Duodenal mucosa (tissue), 2 donors: ENCODE measurements around the gene C21orf91.
A peak's percentile ranks its signal among the peaks of the same experiment; 100 is the strongest.
"Not testable (repeated sequence)": the region's sequence is repeated elsewhere in the genome, so short reads cannot be mapped to it uniquely, and the experiment has no call there.

Source experiments
- H3K27ac ChIP-seq: one replicate; pipeline ENCODE4 v1.7.0; 2013; ENCODE audit warnings: low read depth, low read length
- H3K27me3 ChIP-seq, 2 donors: one replicate each; pipeline ENCODE4 v1.7.0; 2013; ENCODE audit warnings: low read length in 2 of 2, control low read depth in 1 of 2; ENCODE audit not compliant: insufficient read depth in 2 of 2, control insufficient read depth in 1 of 2
- H3K36me3 ChIP-seq, 2 donors: one replicate each; pipeline ENCODE4 v1.7.0; 2013; ENCODE audit warnings: low read length in 2 of 2, control low read depth in 1 of 2; ENCODE audit not compliant: insufficient read depth in 2 of 2, control insufficient read depth in 1 of 2
- H3K4me1 ChIP-seq, 2 donors: one replicate each; pipeline ENCODE4 v1.7.0; 2013; ENCODE audit warnings: low read length in 2 of 2, control low read depth in 1 of 2; ENCODE audit not compliant: insufficient read depth in 2 of 2, control insufficient read depth in 1 of 2
- H3K4me3 ChIP-seq, 2 donors: one replicate each; pipeline ENCODE4 v1.7.0; 2013; ENCODE audit warnings: low read length in 2 of 2, low read depth in 1 of 2
- H3K9ac ChIP-seq, 2 donors: one replicate each; pipeline ENCODE4 v1.7.0; 2013; ENCODE audit warnings: low read length in 2 of 2, low read depth in 1 of 2
- H3K9me3 ChIP-seq, 2 donors: one replicate each; pipeline ENCODE4 v1.7.0; 2013; ENCODE audit warnings: low read length in 2 of 2, control low read depth in 1 of 2; ENCODE audit not compliant: control insufficient read depth in 1 of 2

Gene C21orf91

DNA sequence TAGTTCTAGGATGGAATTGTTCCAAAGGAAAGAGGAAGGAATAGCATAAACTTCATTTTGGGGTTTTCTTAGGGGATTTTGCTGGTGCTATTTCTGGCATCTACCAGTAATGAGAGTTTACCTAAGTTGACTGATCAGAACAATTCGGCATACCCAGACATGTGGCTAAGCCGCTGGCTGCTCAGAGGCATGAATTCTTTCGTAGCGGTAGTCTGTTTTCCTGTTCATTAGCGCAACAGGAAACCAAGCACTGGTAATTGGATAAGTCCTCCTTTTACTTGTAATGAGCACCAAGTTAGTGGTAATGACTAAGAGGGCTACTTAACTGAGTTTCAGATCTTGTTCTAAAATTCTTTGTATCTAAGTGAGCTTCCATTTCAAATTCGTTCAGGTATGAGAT lies 38.6 kb downstream of the C21orf91 start:
- H3K36me3 ChIP-seq, result no peaks in the 10 kb centered on the region
- H3K27me3 ChIP-seq, result no peaks in the 10 kb centered on the region
- H3K27ac ChIP-seq, result no peak overlapping the region
- peaks cover 9 to 19% of the 10 kb centered on the region in 2 donors for H3K4me1 ChIP-seq
- H3K4me3 ChIP-seq, result peak overlapping the region in 1 of 2 donors; percentile 6
- no peaks in the 10 kb centered on the region for H3K9me3 ChIP-seq
- H3K9ac ChIP-seq, result no peak overlapping the region

DNA sequence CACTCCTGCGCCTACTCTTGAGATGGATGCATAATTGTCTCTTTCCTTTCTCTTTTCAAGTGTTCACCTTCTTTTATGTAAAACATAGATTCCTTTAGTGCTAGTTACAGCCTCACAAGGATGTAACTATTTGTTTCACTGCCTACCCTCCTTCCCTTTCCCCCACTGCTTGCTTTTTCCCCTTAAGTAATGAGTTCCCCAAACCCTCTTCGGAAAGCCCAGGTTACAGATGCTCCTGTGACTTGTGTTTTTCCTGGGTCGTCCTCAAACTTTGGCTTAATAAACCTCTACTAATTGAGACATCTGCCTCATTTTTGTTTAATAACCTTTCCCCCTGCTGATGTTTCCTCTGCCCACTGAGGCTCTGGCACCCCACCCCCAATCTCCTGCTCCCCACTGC lies 39.2 kb downstream of the C21orf91 start:
- Histone ChIP-seq H3K4me1 (peaks cover 9 to 19% of the 10 kb centered on the region in 2 donors), H3K9me3 (no peaks in the 10 kb centered on the region), H3K27ac (no peak overlapping the region), H3K36me3 (no peaks in the 10 kb centered on the region), H3K4me3 (no peak overlapping the region), H3K27me3 (no peaks in the 10 kb centered on the region), H3K9ac (no peak overlapping the region)

DNA sequence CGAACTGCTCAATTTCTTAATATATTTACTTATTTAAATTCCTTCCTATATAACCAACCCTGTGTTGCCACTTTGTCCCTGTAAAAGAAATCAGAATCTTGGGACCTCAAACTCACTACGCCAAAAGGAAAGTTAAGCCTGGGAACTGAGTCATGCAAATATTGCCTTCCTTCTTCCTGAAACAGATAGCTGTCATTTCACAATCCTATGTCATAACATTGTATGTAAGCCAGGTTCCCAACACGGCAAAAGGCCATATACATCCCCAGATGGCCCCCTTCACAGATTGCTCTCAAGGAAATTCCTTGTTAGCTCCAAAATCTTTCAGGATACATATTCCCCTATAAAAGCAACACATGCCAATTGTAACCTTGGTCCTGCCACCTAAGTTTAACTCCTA lies 39.7 kb downstream of the C21orf91 start:
- Histone ChIP-seq H3K27ac (no peak overlapping the region), H3K27me3 (no peaks in the 10 kb centered on the region), H3K36me3 (no peaks in the 10 kb centered on the region), H3K9ac (no peak overlapping the region), H3K4me3 (no peak overlapping the region), H3K4me1 (peaks cover 9 to 19% of the 10 kb centered on the region in 2 donors), H3K9me3 (no peaks in the 10 kb centered on the region)

GRCh38 chr21:17777072-17777765 lies 41.9 kb downstream of the C21orf91 start:
- no peak overlapping the region for H3K9ac ChIP-seq
- H3K36me3 ChIP-seq, result no peaks in the 10 kb centered on the region
- H3K27ac ChIP-seq, result no peak overlapping the region
- H3K4me1 ChIP-seq, result peaks cover 6 to 14% of the 10 kb centered on the region in 2 donors
- H3K9me3 ChIP-seq, result no peaks in the 10 kb centered on the region
- no peaks in the 10 kb centered on the region for H3K27me3 ChIP-seq
- H3K4me3 ChIP-seq, result no peak overlapping the region

DNA sequence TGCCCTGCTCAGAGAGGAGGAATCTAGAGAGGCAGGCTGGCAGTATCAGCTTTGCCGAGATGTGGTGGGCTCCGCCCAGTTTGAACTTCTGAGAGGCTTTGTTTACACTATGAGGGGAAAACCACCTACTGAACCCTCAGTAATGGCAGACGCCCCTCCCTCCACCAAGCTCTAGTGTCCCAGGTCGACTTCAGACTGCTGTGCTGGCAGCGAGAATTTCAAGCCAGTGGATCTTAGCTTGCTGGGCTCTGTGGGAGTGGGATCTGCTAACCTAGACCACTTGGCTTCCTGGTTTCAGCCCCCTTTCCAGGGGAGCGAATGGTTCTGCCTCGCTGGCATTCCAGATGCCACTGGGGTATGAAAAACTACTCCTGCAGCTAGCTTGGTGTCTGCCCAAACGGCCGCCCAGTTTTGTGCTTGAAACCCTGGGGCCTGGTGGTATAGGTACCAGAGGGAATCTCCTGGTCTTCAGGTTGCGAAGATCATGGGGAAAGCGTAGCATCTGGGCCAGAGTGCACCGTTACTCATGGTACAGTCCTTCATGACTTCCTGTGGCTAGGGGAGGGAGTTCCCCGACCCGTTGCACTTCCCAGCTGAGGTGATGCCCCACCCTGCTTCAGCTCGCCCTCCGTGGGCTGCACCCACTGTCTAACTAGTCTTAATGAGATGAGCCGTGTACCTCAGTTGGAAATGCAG lies 43.6 kb downstream of the C21orf91 start:
- Histone ChIP-seq H3K27ac (no peak overlapping the region), H3K4me3 (peak overlapping the region; percentile 23 to 40), H3K9me3 (no peaks in the 10 kb centered on the region), H3K9ac (no peak overlapping the region), H3K4me1 (peaks cover 0 to 5% of the 10 kb centered on the region in 2 donors), H3K36me3 (no peaks in the 10 kb centered on the region), H3K27me3 (no peaks in the 10 kb centered on the region)

DNA sequence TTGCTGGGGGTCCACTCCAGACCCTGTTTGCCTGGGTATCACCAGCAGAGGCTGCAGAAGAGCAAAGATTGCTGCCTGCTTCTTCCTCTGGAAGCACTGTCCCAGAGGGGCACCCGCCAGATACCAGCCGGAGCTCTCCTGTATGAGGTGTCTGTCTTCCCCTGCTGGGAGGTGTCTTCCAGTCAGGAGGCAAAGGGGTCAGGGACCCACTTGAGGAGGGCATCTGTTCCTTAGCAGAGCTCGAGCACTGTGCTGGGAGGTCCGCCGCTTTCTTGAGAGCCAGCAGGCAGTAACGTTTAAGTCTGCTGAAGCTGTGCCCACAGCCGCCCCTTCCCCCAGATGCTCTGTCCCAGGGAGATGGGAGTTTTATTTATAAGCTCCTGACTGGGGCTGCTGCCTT lies 44.1 kb downstream of the C21orf91 start:
- not testable (repeated sequence) for H3K4me3 ChIP-seq, H3K4me1 ChIP-seq, H3K9me3 ChIP-seq, H3K27me3 ChIP-seq, H3K9ac ChIP-seq, H3K36me3 ChIP-seq, H3K27ac ChIP-seq

- Histone ChIP-seq H3K4me1 (no peaks in the 10 kb centered on the region), H3K9me3 (no peaks in the 10 kb centered on the region), H3K27ac (no peak overlapping the region), H3K4me3 (no peak overlapping the region), H3K27me3 (no peaks in the 10 kb centered on the region), H3K9ac (no peak overlapping the region), H3K36me3 (no peaks in the 10 kb centered on the region)
Measured at GRCh38 chr21:17769447-17769845, 49.7 kb downstream of the C21orf91 start.

DNA sequence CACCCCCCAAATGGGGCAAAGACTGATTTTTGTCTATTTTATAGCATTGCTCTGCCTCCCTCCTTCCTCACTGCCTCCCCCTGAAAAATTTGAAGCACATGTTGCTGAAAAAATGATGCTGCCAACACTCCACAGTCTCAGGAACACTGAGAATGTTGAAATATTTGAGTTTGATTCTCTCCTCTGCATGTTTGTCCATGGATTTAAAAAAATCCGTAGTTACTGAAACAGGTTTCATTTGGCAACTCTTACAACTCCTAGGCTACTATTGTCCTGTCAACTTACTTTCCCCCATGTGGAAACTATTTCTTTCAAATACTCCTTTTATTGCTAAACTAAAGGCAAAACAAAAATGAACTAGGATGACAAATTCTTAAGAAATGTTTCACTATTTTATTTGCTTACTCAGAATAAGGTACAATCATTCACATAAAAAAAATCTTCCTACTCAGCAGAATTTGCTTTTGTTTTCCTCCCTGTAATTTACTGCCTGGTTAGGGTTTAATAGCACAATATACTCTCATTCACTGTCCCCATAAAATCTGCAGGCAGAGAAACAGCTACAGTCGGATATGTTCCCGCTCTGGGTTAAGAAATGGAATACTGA lies 50.2 kb downstream of the C21orf91 start:
- Histone ChIP-seq H3K27ac (no peak overlapping the region), H3K27me3 (no peaks in the 10 kb centered on the region), H3K4me1 (no peaks in the 10 kb centered on the region), H3K4me3 (no peak overlapping the region), H3K9me3 (no peaks in the 10 kb centered on the region), H3K9ac (no peak overlapping the region), H3K36me3 (no peaks in the 10 kb centered on the region)

- Histone ChIP-seq H3K27ac (no peak overlapping the region), H3K9ac (no peak overlapping the region), H3K36me3 (no peaks in the 10 kb centered on the region), H3K4me1 (no peaks in the 10 kb centered on the region), H3K4me3 (no peak overlapping the region), H3K9me3 (no peaks in the 10 kb centered on the region), H3K27me3 (no peaks in the 10 kb centered on the region)
Measured at GRCh38 chr21:17765207-17765606, 53.9 kb downstream of the C21orf91 start.

GRCh38 chr21:17763288-17764037 lies 55.7 kb downstream of the C21orf91 start:
- Histone ChIP-seq H3K4me3 (no peak overlapping the region), H3K9ac (no peak overlapping the region), H3K27ac (no peak overlapping the region), H3K27me3 (no peaks in the 10 kb centered on the region), H3K36me3 (no peaks in the 10 kb centered on the region), H3K9me3 (no peaks in the 10 kb centered on the region), H3K4me1 (no peaks in the 10 kb centered on the region)
